ENCODE measurements around the gene NUDT22.

Gene NUDT22, protein sequence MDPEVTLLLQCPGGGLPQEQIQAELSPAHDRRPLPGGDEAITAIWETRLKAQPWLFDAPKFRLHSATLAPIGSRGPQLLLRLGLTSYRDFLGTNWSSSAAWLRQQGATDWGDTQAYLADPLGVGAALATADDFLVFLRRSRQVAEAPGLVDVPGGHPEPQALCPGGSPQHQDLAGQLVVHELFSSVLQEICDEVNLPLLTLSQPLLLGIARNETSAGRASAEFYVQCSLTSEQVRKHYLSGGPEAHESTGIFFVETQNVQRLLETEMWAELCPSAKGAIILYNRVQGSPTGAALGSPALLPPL

DNA sequence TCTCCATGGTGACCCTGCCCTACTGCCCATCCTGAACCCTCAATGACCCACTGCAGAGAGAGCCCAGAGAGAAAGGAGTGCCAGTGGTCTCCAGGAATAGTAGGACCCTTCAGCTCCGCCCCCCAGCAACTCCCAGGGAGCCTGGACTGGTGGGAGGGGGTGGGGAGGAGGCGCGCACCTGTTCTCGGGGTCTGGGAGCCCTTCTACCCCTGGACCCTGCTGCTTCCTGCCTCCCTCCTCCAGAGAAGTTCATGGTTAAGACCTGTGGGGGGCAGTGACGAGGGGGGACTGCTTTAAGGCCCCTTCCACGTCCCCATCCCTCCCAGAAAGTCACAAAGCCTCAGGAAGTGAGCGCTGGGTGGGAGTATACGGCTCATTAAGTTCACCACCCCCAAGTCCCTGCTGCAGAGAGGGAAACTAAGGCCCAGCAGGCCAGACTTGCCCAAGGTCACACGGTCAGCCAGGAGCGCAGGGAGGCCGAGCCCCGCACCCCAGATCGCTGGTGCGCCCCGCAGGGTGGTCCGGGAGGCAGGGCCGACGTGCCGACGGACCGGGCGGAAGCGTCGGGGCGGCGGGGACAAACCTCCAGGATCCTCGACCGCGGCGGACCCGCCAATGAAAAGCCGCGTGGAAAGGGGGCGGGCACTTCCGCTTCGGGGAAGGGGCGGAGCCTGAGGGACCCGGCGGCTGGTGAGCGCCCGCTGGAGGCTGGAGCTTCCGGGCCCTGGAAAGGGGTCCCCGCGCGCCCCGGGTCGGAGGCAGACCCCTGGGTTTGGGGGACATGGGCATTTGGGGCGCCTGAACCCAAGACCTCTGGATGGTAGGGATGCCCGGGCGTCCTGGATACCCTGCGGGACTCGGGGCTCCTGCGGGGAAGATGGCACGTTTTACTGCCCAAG is at the start of gene NUDT22, which contains the start of gene TRPT1:
NUDT22 (plus strand) TSS at position 667 of the 899 bp plus-strand sequence. CDS start 379 bp downstream, outside the sequence.
TRPT1 (minus strand) TSS at position 579 of the 899 bp plus-strand sequence; CDS start at position 253, 326 bp downstream.
- DNase-seq: peak; percentile 78

DNA sequence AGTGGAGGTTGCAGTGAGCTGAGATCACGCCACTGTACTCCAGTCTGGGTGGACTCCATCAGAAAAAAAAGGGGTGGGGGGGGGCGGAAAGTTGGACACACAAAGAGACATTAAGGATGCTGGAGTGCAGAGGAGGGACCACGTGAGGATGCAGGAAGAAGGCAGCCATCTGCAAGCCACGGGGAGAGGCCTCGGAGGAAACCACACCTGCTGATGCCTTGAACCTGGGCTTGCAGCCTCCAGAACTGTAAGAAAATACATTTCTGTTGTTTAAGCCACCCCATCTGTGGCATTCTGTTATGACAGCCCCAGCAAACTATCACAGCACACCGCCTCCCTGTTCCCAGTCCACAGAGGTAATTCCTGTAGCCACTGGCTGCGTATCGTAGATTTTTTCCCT is 49.3 kb upstream of the NUDT22 start:
- DNase-seq: no peak

DNA sequence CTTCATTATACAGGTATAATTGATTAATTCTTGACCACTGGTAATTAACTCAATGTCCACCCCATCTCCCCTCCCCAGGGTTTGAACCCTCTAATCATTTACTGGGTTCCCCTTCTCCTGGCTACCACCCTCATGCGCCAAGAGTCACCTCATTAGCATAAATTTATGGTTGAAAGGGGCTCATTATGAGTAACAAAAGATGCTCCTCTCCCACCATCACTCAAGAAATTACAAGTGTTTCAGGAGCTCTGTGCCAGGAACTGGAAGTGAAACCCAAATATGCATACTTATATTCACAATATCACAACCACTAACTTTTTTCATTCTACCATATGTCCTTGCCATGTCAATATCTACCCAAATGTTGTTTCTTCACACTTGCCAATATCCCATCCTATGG is 47.9 kb upstream of the NUDT22 start:
- DNase-seq: no peak

DNA sequence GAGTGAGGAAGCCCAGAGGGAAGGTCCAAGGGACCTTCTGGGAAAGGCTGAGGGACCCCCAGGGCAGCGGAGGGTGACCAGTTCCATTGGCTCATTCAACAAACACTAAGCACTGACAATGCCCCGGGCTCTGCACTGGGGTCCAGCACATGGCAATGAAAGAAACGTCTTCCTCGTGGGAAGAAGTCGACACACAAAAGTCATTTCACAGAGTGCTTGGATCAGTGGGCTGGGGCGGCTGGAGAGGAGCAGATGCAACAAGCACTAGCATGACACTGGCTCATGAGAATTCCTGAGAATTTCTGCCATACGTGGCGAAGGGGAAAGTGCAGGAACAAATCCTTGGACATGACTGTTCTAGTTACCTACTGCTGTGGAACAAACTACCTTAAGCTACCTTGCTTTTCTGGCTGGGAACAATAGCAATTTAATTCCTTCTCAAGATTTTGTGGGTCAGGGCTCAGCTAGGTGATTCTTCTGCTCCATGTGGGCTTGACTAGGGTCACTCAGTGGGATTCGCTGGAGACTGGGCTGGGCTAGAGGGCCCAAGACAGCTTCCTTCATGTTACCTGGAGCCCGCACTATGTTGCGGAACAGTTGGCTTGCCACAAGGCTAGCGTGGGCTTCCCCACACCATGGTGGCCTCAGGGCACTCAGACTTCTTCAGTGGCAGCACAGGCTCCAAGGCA is 47.0 kb upstream of the NUDT22 start:
- DNase-seq: no peak

DNA sequence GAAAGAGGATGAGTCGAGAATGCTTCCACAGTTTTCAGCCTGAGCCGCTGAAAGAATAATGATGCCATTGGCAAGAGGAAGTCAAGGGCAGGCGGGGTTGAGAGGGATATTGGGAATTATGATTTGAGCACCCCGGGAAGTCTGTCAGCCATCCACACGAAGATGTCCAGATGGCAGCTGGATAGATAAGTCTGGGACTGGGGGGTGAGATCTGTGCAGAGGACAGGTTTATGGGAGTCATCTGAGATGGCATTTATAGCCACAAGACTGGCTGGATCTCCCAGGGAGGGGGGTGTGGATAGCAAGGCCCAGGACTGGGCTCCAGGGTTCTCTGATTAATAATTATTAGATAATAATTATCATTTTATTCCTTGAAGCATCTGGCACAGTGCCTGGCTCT is 45.2 kb upstream of the NUDT22 start:
- no peak for DNase-seq

DNA sequence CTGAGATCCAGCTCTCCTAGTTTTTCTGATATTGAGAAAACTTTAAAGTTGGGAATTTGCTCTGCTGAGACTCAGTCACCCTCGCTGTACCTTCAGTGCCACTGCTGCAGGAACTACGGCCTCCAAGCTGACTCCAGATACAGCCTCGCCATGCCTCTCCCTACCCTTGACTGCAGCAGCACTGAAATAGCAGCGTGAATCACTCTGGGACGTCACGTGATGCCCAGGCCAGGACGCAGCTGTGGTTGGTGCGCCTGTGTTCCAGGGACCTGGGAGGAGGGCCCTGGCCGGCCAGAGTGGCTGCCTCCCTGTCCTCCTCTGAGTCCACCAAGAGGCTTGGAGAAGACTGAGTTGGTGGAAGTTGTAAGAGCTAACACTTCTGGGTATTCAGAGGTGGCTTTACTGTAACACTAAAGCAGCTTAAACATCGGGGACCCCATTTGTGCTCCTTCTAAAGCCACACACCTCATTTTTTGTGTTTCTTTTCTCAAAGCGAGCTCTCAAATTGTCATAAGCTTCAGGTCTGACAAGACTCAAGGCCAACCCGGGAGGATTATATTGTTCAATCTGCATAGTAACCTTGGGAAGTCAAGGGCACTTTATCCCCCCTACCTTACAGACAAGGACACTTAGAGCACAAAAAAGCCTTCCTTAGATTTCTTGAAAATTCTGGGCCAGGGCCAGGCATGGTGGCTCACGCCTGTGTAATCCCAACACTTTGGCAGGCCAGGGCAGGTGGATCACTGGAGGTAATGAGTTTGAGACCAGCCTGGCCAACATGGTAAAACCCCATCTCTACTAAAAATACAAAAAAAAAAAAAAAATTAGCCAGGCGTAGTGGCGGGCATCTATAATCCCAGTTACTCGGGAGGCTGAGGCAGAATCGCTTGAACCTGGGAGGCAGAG is 44.3 kb upstream of the NUDT22 start:
- DNase-seq: peak; percentile 35

DNA sequence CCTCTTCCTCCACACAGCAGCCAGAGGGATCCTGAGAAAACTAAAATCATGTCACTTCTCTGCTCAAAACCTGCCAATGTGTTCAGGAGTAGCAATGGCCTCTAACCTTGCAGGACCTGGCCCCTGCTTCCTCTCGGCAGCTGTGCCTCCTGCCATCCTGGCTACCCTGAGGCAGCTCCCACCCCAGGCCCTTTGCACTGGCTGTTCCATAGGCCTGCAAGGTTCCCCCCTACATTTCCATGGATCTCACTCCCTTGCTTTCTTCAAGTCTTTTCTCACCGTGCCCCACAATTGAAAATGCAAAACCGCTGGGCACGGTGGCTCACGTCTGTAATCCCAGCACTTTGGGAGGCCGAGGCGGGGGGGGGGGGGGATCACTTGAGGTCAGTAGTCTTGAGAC is 42.2 kb upstream of the NUDT22 start:
- DNase-seq: no peak

DNA sequence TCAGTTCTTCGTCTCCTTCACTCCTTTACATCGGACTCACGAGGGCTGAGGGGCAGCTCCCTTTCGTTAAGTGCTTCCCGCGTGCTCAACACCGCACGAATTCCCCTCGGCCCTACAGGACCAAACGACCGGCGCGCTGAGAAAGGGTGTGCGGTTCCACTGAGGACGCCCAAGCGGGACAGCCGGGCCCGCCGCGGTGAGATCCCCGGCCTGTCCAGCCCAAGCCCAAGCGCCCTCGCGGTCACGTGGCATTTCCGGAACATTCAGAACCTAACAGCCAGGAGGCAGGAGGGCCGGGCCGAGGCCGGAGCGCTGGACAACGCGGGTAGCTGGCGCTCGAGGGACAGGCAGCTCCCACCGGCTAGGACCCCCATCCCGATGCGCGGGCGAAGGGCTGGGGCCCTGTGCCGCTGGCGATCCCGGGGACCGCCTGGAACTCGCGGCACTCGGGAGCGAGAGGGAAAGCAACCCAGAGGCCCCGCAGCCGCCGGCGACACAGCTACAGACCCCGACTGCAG is 40.8 kb upstream of the NUDT22 start:
- no peak for DNase-seq

DNA sequence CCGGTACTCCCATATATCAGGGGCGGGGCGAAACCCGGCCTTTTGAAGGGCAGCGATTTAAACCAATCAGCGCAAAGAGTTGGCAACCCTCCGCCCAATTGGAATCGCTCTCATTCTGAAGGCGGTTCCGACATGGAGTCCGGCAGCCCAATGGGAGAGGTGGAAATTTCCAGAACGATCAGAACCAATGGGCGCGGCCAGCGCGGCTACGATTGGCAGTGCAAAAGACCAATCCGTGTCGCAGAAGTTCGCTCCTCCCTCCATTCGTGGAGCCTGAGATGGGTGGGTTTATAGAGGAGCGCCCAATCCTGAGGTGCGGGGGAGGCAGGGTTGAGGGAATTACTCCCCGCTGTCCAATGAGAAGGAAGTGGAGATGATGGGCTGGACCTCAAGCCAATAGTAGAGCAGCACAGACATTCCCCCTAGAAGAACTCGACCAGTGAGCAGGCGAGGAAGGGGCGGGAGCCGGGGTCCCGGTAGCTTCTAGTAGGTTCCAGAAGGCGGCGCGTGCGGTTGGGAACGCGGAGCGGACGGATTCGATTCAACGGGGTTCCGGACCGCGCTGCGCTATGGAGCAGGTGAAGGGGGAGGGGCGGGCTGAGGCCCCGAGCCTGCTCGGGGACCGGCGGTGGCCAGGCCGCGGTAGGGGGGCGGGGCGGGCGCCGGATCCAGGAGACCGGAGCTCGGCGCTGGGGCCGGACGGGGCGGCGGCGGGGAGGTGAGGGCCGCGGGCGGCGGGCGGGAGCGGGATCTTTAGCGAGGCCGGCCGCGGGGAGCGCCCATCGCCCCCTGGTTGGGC is 40.2 kb upstream of the NUDT22 start, which contains the start of gene STIP1:
STIP1 (plus strand) TSS at position 479 of the 799 bp plus-strand sequence; CDS start at position 570, 91 bp downstream.
- peak; percentile 100 for DNase-seq

DNA sequence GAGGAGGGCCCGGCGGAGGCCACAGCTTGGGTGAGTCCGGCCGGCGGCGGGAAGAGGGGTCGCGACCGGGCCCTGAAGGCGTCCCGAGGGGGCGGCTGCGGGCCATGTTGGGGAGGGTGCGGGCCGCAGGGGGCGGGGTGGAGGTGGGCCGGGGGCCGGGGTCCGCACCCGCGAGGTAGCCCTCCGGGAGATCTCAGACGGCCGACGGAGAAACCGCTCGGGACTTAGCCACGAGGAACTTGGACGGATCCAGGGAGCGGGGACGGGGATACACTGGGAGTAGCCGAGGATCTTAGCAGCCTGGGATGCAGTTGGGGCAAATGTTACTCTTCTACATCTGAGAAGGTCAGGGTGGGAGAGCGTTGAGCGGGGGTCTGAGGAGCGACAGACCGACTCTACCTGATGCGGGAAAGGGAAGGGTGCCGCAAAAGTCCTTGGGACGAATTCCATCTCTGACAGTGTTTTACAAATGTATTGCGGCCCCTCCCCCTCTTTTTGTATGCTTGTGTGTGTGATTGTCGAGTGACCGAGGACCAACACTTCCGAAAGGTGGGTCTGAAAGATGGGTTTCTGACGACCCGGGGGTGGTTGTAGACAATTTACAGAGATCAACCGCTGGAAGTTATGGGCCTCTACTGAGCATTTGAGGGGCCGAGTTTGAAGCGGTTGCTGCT is 39.4 kb upstream of the NUDT22 start:
- peak; percentile 49 for DNase-seq

DNA sequence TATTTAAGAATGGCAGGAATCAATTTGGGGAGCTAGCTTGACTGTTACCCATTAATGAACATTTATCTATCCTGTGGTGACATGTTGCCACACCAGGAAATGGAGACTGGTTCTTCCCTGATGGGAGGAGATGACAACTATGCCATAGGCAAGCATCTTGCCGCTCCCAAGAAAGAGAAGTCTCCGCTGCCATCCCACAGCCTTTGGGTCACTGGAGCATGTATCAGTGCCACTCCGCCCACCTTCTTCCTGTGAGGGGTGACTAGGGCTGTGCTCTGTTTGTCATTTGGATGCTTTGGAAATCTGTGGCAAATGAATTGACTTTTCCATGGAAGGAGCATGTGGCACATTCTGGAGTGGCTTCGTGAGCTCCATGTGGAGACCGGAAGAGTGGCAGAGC is 33.6 kb upstream of the NUDT22 start:
- no peak for DNase-seq

DNA sequence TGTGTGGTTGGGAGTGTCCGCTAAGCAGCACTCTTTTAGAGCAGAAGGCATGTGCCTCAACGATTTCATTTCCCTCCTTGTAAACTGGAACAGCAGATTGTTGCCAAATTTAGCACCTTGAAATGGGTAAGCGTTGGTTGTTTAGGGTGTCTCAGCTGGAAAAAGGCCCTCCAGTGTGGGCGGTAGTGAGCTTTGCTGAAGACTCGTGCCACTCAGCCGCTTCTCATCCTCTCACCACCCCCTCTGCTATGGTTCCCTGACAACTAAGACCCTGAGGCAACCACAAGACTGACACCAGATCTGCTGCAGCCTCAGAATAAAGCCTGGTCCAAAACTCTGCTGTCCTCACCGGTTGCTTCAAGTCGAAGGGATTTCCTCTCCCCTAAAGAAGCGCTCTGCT is 29.4 kb upstream of the NUDT22 start:
- no peak for DNase-seq

DNA sequence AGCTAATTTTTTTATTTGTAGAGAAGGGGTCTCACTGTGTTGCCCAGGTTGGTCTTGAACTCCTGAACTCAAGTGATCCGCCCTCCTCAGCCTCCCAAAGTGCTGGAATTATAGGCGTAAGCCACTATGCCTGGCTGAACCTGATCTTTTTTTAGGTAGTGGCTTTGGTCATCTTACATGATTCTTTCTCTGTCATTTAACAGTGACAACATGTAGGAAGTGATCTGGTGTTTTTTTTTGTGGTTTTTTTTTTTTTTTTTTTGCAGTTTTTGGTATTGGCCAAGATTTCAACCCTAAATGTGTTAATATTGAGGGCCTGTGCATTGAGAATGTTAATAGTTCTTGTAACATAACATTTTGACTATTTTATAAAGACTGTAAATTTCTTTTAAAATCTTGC is 27.6 kb upstream of the NUDT22 start:
- DNase-seq: no peak

DNA sequence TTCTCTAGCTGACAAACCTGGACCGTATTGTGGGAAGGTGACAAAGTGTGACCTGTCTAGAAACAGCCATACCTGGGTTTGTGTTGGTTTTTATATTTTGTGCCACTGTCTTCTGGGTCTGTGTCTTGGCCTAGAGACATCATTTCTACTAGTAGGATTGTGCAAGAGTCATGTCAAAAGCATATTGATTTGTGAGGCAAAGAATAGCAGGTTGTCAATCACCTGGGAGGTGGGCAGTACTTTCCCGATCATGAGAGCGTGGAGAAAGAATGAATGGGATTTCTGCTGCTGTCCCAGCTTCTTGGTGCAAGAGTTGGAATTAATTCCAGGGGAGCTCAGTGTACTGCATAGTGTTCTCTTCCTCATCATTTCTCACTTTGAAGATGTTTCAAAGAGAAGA is 24.5 kb upstream of the NUDT22 start:
- no peak for DNase-seq

DNA sequence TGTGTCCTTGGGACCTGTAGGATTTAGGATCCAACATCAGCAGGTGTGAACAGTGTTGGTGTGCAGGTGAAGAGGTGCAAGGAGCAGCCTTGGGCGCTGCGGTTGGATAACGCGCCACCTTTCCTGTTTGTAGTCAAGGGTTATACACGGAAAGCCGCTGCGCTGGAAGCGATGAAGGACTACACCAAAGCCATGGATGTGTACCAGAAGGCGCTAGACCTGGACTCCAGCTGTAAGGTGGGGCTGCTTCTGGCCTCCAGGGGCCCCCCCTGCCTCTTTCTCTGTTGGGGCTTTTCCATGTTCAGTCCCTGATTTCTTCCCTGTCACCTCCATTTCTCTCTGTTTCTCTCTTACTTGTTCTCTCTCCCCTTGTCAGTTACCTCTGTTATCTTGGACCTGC is 23.1 kb upstream of the NUDT22 start:
- DNase-seq: no peak

DNA sequence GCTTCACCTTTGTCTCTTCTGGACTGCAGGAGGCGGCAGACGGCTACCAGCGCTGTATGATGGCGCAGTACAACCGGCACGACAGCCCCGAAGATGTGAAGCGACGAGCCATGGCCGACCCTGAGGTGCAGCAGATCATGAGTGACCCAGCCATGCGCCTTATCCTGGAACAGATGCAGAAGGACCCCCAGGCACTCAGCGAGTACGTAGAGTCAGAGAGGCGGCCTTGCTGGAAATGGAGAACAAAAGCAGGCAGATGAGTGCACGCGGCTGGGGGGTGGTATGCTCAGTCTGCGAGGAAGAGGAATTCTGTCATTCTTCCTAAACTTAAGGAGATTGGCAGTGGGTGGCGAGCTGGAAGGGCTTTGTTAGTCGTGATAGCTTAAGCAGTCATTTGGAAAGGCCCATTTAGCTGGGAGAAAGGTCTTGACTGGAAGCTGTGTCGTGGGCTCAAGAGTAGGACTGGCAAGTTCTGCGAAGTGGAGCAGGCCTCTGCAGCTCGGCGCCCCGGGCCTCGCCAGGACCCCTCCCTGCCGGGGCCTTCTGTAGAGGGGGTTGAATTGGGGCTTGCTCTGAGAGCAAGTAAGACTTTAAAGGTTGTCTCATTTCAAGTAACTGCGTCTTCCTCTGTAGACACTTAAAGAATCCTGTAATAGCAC is 22.5 kb upstream of the NUDT22 start:
- DNase-seq: no peak

DNA sequence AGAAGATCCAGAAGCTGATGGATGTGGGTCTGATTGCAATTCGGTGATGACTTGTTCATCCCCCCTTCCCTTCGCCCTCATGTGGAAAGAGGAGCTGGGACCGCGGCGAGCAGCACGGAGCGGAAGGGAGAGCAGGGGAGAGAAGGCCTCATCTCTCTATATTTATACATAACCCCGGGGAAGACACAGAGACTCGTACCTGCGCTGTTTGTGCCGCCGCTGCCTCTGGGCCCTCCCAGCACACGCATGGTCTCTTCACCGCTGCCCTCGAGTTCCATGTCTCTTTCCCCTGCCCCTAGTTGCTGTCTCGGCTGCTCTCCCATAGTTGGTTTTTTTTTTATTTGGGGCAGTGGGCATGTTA is 22.0 kb upstream of the NUDT22 start:
- no peak for DNase-seq

DNA sequence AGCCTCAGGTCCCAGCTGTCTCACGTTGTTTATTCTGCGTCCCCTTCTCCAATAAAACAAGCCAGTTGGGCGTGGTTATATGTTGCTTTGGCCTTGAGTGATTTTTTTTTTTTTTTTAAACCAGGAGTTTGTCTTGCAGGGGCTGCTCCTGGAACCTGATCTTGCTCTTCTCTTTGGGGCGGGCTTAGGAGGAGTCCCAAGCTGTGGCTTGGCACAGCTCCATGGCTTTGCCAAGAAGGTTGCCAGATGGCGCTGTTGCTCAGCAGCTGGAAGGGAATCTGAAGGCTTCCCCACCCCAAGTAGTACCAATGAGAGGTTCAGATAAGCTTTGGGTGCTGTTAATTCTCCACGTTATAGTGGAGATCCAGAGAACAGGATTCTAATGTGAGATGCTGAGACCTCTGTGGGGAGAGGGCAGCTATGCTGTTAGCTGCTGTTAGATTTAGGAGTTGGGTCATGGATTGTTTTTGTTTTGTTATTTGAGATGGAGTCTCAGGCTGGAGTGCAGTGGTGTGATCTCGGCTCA is 21.5 kb upstream of the NUDT22 start:
- peak; percentile 87 for DNase-seq

DNA sequence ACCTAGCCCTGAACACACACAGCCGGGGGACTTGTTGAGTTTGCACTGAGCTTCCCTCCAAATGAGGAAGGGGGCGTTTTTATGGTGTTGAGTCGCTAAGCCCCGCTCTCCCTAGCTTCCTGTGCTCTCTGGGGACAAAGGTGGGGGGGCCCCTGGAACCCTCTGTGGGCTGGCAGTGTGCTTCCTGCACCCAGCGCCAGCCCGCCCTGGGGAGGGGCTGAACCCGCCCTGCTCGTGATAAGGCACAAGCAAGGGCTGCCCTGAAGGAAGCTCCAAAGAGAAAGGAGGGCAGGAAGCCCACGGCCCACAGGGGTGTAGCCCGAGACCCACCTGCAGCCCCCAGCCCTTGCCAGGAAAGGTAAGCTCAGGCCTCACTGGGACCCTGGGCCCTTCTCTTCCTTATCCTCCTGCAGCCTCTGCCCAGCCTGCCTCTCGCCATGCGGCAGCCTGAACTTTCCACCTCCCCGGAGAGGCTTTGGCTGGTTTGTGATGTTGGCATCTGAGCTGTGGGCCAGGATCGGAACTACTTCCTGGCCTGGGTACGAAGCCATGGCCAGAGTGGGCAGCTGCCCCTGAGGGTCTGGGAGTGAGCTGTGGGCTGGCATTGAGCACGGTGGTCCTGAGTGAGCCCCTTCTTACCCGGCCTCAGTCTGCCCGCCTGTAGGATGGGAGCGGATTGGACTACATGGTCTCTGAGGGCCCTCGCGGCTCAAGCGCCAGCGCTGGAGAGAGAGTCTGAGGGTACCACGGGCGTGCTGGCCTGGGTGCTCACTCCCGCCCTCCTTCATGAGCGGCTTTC is 19.4 kb upstream of the NUDT22 start, which contains the start of gene FERMT3:
FERMT3 (plus strand) TSS at position 265 of the 799 bp plus-strand sequence. CDS start 644 bp downstream, outside the sequence.
- peak; percentile 72 for DNase-seq

All from CD4-positive, alpha-beta T cell treated with Interleukin-4 for 4 hours (primary cell).